ENCODE measurements around the gene QKI. TPM values are rescaled to one million over a fixed set of nuclear protein-coding genes. Genes with fewer than 3 reads are reported as not detected.

Gene QKI
- total RNA-seq, 1 donor from 2014 or later: 267 TPM

GRCh38 chr6:163414946-163415619, 565 bp downstream of the QKI start:
- Mint-ChIP-seq H3K4me3 (peak overlapping the region; percentile 79), H3K27ac (ENCODE audit: unreplicated experiment) (no peak overlapping the region), H3K9me3 (no peaks in the 10 kb centered on the region), H3K36me3 (ENCODE audit: low read depth) (peaks cover 9% of the 10 kb centered on the region), H3K27me3 (ENCODE audit: low read depth) (no peaks in the 10 kb centered on the region), H3K4me1 (peaks cover 51% of the 10 kb centered on the region)
- peak; percentile 20 for DNase-seq (ENCODE audit: low read depth, low spot score)
- no peak for TF ChIP-seq CTCF (conservative IDR thresholded peaks at IDR 0.05)

- DNase-seq (ENCODE audit: low read depth, low spot score): no peak
Measured at GRCh38 chr6:163415620-163416556, 1.4 kb downstream of the QKI start.

GRCh38 chr6:163416557-163417253, 2.2 kb downstream of the QKI start:
- Mint-ChIP-seq H3K4me1 (peaks cover 54% of the 10 kb centered on the region), H3K36me3 (ENCODE audit: low read depth) (peaks cover 2% of the 10 kb centered on the region), H3K27ac (ENCODE audit: unreplicated experiment) (peak overlapping the region; percentile 96)

More at GRCh38 chr6:163415620-163416556, 1.4 kb downstream of the QKI start:
- Mint-ChIP-seq H3K9me3 (no peaks in the 10 kb centered on the region), H3K27ac (ENCODE audit: unreplicated experiment) (peak overlapping the region; percentile 96), H3K4me1 (peaks cover 56% of the 10 kb centered on the region), H3K36me3 (ENCODE audit: low read depth) (peaks cover 8% of the 10 kb centered on the region), H3K27me3 (ENCODE audit: low read depth) (no peaks in the 10 kb centered on the region), H3K4me3 (peak overlapping the region; percentile 92)
- no peak for TF ChIP-seq CTCF (conservative IDR thresholded peaks at IDR 0.05)

GRCh38 chr6:163417595-163417994, 3.1 kb downstream of the QKI start:
- no peak for TF ChIP-seq CTCF (conservative IDR thresholded peaks at IDR 0.05)
- Mint-ChIP-seq H3K4me3 (peak overlapping the region; percentile 92), H3K36me3 (ENCODE audit: low read depth) (peaks cover 2% of the 10 kb centered on the region), H3K9me3 (no peaks in the 10 kb centered on the region), H3K27ac (ENCODE audit: unreplicated experiment) (peak overlapping the region; percentile 81), H3K4me1 (peaks cover 54% of the 10 kb centered on the region), H3K27me3 (ENCODE audit: low read depth) (no peaks in the 10 kb centered on the region)
- DNase-seq (ENCODE audit: low read depth, low spot score): no peak

More at GRCh38 chr6:163416557-163417253, 2.2 kb downstream of the QKI start:
- H3K27me3 Mint-ChIP-seq (ENCODE audit: low read depth): no peaks in the 10 kb centered on the region
- H3K4me3 Mint-ChIP-seq: peak overlapping the region; percentile 92
- peak; percentile 46 for DNase-seq (ENCODE audit: low read depth, low spot score)
- H3K9me3 Mint-ChIP-seq: no peaks in the 10 kb centered on the region
- TF ChIP-seq CTCF (conservative IDR thresholded peaks at IDR 0.05): peak; percentile 84

GRCh38 chr6:163418311-163419029, 4.0 kb downstream of the QKI start:
- no peak for TF ChIP-seq CTCF (conservative IDR thresholded peaks at IDR 0.05)
- no peaks in the 10 kb centered on the region for H3K27me3 Mint-ChIP-seq (ENCODE audit: low read depth)
- H3K27ac Mint-ChIP-seq (ENCODE audit: unreplicated experiment): peak overlapping the region; percentile 84
- DNase-seq (ENCODE audit: low read depth, low spot score): no peak
- H3K4me1 Mint-ChIP-seq: peaks cover 54% of the 10 kb centered on the region
- no peaks in the 10 kb centered on the region for H3K9me3 Mint-ChIP-seq
- peaks cover 2% of the 10 kb centered on the region for H3K36me3 Mint-ChIP-seq (ENCODE audit: low read depth)
- H3K4me3 Mint-ChIP-seq: peak overlapping the region; percentile 89
